HG02970 (cell line): ENCODE measurements around the gene SULT1A1.
"Not testable (repeated sequence)": the region's sequence is repeated elsewhere in the genome, so short reads cannot be mapped to it uniquely, and the experiment has no call there.

Experiments used
- ATAC-seq: cut with Tn5 transposase; IDR thresholded peaks from one replicate; pipeline ENCODE4 v1.9.1; 2021; ENCODE audit warnings: mild to moderate bottlenecking, moderate library complexity, moderate number of reproducible peaks; ENCODE audit not compliant: unreplicated experiment, low FRiP score

Gene SULT1A1

DNA sequence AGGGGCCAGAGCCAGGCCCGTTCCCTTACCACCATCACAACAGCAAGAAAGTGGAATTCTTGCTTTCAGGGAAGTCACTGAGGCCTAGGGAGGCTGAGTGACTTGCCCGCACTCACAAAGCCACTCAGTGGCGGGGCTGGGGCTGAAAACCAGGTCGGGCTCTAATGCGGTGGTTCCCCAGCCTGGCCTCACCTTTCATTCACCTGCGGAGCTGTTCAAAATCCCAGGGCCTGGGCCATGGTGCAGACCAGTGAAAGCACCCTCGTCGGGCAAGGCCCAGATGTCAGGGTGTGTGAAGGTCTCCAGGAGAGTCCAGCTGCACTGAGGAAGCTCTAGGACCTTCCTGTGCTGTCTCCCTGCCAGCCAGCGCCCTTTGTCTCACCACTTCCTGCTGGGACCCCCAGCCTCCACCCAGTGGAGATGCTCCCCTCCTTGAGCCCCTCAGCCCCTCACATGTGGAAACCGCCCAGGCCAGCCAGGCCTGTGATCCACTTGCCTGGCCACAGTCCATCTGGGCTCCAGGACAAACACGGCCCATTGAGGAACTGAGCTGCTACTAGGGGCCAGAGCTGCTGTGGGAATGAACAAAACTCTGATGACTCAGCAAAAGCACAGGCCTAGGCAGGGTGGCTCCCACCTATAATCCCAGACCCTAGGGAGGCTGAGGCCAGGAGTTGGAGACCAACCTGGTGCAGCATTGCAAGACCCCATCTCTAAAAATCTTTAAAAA, 812 bp downstream of the SULT1A1 start:
- not testable (repeated sequence) for ATAC-seq

DNA sequence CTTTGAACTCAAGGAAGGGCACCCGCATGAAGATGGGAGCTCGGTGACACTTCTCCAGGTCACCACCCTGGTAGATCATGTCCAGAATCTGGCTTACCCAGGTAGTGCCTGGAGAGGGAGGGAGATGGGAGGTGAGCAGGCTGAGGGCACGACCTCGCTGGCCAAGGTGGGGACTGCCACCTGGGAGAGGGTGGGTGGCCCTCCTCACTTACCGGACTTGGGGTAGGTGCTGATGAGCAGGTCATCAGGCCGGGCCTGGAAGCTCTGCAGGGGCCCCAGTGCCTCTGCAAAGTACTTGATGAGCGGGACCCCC, 1.4 kb downstream of the SULT1A1 start:
- ATAC-seq = not testable (repeated sequence)

DNA sequence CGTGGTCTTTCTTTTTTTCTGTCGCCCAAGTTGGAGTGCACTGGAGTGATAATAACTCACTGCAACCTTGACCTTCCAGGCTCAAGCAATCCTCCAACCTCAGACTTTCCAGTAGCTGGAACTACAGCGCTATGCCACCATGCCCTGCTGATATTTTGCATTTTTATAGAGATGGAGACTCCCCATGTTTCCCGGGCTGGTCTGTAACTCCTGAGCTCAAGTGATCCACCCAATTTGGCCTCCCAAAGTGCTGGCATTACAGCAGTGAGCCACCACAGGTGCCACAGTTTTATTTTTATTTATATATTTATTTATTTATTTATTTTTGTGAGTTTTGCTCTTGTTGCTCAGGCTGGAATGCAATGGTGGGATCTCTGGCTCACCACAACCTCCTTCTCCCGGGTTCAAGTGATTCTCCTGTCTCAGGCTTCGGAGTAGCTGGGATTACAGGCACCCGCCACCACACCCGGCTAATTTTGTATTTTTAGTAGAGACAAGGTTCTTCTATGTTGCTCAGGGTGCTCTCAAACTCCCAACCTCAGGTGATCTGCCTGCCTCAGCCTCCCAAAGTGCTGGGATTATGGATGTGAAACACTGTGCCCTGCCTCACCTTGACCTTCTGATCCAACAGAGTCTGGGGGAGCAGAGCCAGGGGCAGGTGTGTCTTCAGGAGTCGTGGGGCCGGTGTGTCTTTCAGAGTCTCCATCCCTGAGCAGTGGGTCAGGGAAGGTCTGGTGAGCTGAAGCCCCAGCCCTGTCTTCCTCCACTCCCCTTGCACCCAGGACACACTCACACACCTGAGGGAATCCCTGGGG, 2.0 kb downstream of the SULT1A1 start:
- ATAC-seq = not testable (repeated sequence)

DNA sequence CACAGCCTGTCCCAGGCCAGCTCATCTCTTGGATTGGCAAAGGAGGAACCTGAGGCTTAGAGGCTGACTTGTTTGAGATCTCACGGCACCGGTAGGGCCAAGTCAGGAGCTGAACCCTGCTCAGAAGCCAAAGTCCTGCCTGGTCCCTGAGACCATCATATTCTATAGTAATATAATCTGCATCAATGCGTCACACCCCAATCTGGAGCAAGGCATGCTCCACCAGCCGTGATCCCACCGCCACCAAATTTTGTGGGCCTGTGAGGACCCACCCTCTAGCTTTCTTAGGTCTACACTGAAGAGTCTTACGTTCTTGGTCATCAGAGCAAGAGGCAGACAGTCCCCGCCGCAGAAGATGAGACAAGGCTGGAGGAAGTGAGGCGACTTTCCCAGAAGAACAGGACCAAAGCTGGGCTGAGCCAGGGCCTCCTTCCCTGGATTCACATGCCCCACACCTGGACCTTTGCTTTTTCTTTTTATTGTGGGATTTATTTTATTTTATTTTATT, 2.7 kb downstream of the SULT1A1 start:
- no peak for ATAC-seq

DNA sequence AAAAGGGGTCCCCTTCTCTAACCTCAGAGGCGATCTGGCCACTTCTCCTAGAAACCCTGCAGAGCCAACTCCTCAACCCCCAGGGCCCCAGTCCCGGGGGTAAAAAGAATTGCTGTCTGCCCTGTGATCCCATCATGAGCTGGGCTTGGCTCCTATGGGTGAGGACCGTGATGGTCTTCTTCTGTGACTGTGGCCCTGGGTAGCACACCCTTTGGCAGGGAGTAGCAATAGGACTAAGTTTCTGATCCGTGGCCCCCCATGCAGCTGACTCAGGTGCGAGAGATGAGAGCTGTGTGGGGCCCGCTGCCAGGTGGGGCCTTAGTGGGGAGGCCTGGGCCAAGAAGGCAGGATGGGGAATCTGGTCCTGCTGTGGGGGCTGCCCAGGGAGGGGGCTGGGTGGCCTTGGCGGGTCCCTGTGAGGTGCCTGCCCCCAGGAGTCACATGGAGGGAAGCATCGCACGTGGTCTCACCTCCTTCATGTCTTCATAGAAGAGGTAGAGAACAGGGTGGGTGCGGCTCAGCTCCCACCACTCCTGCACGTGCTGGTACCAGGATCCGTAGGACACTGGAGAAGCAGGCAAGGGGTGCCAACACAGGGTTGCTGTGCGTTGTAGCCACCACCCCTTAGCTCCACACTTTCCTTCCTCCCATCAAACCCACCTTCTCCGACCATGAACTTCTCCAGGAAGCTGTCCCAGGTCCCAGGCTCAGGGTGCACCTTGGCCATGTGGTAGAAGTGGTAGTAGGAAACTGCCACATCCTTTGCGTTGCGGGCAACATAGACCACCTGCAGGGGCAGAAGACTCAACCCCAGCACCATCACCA, 3.3 kb downstream of the SULT1A1 start:
- no peak for ATAC-seq

DNA sequence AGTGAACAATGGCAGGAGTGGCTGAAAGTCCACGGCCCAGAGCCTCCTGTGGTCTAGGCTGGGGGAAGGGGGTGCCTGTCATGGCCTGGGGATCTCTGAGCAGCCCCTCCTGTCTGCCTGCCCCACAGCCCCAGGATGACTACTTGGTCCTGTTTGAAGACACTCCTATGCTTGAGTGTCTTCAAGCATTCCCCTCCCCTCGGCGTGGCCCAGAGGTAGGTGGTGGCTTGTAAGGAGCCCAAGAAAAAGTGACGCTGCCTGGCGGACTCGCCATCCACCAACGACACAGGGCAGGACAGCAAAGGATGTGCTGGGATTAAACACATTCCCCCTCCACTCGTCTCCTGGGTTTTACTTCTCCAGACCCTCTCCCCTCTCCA, 5.7 kb downstream of the SULT1A1 start:
- no peak for ATAC-seq

DNA sequence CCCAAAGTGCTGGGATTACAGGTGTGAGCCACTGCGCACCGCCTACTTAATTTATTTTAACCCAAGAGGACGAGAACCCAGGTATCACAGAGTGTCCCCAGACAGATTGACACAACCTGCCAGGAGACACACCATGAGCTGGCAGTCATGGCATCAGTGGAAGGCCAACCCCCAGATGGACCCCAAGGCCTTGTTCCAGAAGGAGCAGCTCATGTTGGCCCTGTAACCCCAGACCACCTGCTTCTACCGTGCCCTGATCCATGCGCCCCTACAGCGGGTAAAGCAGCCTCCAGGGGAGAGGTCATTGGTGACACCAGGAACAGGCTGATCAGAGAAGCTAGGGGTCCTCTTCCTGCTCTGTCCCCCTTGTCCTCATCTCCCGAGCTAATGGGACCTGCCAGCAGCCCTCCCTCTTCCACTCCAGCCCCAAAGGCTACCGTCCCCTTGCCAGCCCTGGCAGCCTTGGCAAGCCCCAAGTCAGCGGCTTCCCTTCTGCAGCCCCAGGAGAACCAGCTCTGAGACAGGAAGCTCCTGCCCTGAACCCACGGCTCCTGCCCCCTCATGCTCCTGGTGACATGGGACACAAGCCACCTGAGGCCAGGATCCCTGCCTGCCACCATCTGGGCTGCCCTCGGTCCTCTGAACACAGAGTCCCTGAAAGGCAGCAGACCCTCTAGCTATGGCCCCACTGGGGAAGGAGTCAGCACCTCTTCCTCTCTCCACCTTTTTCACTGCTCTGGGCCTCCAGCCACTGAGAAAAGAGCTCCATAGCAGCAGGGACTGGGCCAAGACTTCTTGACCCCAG, 6.3 kb downstream of the SULT1A1 start:
- no peak for ATAC-seq

DNA sequence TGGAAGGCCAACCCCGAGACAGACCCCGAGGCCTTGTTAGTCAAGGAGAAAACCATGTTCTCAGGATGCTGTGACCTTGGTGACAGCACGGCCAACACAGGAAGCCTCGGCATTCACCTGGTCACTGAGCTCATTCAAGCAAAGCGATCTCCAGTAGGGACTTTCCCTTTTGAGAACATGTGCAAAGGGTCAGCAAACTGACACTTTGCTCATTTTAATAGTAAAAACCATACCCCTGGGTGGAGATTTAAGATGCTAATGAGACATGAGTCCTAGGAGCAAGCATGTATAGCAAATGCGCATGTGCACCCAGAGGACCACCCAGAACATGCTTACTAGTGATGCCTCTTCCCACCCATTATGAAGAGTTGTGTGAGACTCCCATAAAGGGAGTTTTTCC, 7.3 kb downstream of the SULT1A1 start:
- no peak for ATAC-seq

DNA sequence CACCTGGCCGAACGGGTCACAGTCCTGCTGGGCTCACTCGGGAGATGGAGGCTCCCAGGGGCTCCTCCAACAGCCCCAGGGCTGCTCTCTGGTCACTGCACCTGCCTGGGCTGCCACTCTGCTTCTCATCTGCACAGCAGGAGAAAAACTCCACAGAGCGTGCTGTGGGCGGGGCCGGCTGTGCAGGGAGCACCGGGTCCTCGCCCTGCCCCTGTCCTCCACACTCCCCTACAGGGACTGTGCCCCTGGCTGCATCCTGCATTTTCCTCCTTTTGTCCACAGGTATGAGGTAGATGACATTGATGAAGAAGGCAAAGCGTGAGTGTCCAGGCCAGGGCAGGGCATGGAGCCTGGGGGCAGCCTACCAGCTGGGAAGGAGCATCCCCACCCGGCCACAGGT, 7.8 kb downstream of the SULT1A1 start:
- not testable (repeated sequence) for ATAC-seq

DNA sequence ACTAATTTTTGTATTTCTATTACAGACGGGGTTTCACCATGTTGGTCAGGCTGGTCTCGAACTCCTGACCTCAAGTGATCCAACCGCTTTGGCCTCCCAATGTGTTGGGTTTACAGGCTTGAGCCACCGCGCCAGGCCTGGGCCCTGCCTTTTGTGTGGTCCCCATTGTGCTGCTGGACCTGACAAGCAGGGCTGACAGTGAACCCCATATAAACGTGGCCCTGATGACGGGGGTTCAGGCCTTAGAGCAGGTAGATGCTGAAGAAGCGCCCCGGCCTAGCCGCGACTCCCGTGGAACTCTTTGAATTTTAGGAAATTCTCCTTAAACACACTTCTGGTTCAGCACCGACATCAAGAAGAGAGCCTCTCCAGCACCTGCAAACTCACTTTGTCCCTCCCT, 8.3 kb downstream of the SULT1A1 start:
- ATAC-seq = not testable (repeated sequence)

DNA sequence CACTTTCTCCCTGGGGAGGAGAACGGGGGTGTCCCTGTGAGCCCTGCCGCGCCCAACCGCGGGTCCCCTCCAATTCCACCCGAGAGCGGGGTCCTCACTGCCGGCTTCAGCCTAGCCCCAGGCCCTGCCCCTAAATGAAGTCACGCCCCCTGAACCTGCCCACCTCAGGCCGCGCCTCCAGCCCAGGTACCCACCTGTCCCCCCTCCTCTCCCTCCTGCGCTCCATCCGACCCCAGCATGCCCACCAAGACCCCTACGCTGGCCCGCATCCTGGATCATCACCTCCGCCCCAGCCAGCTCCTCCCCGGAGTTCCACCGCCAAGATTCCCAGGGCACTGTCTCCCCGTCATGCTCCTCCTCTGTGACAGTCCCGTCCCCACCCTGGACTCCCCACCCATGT, 8.9 kb downstream of the SULT1A1 start:
- ATAC-seq = not testable (repeated sequence)

DNA sequence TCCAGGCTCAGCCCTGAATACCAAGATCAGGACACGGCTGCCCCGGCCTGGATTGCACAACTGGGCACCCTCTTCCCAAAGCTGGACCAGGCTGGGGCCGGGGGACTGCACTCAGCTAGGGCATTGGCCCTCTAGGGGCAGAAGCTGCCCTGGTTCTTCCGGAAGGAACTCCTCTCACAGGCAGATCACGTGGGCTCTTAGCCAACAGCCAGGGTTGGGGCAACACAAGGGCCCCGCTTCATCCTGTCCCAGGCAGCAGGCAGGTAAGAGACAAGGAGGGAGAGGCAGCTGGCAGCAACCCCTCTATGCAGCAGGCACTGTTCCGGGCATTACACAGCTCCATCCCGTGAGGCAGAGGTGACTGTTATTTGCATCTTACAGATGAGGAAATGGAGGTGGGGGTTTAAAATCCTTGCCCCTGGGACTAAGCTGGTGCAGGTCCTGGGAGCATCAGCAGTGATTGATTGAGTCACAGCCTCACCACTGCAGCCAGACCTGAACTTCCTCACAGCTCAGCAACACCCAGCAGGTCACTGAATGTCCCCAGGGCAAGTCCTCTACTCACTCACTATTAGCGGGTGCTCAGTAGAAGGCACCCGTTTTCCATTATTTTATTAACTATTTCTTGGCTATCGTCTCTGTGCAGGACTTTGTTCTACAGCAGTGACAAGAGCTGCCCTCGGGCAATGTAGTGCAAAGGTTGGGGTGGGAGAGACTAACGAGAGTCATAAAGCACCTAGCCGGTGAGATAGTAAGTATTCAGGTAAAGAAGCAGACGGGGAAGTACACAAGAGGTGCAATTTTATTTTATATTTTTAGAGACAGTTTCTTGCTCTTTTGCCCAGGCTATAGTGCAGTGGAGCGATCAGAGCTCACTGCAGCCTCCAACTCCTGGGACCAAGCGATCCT, 10.2 kb downstream of the SULT1A1 start:
- ATAC-seq = not testable (repeated sequence)

DNA sequence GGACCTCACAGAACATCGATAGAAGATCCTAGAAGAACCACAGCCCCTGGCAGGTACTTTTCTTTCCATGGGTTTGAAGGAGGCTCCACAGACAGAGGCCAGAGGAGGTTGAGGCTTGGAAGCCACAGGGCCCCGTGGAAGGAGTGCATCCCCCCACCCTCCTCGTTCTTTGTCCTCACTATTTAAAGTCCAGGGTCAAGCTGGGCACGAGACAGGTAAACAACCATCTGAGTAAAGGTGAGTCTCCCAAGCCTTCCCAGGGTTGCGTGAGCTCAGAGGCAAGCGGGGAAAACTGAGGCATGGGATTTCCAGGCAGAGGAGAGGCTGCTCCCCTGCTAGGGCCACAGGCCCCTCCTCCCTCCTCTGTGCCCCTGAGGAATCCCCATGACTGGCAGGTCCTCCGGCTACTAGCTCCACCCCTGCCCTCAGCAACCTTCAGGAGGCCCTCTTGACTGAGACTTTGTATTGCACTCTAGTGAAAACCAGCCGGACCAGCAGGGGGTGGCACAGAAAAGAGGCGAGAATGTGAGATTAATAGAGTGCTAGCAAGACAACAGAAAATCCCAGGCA, 12.1 kb downstream of the SULT1A1 start:
- ATAC-seq = no peak

DNA sequence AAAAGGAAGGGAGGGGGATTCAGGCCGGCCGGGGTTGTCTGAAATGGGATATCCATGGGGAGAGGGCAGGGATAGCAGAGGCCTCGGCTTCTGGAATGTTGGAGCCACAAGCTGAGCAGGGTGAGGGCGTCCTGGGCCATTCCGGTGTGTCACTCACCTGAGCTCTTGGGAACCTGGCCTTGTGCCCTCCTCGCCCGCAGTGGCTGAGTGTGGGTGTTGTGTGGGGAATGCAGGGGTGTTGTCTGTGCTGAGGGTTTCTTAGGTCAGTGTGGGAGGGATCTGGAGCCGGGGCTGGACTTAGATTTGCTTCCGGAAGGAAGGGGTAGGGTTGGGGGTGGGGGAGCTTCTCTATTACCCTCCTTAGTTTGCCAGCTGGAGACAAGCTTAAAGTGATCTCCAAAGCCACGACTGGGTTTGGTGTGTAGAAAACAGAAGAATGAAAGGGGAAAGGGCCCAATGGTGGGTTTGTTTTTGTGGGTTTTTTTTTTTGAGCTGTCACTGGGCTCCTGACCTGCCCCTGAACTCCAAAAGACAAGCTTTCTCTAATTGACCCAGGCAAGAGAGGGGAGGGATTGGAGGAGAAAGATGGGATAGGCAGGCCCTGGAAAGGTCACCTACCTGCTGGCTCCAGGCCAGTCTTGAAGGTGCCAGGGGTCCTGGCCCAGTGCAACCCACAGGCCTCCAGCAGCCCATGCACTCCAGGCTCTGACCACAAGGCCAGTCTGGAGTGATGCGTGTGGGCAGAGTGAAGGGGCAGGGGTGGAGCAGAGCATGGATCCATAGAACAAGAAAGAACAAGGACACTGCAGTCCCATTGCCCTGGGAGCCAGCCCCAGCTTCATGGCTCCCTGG, 12.8 kb downstream of the SULT1A1 start, which contains the start of gene SULT1A2:
SULT1A2 (minus strand) TSS at position 211 of the 852 bp plus-strand sequence. CDS start 1,120 bp downstream, outside the sequence.
- ATAC-seq = no peak

DNA sequence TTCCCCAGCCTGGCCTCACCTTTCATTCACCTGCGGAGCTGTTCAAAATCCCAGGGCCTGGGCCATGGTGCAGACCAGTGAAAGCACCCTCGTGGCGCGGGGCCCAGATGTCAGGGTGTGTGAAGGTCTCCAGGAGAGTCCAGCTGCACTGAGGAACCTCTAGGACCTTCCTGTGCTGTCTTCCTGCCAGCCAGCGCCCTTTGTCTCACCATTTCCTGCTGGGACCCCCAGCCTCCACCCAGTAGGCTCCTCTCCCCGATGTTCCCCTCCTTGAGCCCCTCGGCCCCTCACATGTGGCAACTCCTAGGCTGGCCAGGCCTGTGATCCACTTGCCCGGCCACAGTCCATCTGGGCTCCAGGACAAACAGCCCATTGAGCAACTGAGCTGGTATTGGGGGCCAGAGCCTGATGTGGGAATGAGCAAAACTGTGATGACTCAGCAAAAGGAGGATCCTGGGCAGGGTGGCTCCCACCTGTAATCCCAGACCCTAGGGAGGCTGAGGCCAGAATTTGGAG, 13.7 kb downstream of the SULT1A1 start:
- no peak for ATAC-seq

DNA sequence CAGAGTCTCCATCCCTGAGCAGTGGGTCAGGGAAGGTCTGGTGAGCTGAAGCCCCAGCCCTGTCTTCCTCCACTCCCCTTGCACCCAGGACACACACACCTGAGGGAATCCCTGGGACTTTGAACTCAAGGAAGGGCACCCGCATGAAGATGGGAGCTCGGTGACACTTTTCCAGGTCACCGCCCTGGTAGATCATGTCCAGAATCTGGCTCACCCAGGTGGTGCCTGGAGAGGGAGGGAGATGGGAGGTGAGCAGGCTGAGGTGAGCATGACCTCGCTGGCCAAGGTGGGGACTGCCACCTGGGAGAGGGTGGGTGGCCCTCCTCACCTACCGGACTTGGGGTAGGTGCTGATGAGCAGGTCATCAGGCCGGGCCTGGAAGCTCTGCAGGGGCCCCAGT, 14.4 kb downstream of the SULT1A1 start:
- ATAC-seq = not testable (repeated sequence)

DNA sequence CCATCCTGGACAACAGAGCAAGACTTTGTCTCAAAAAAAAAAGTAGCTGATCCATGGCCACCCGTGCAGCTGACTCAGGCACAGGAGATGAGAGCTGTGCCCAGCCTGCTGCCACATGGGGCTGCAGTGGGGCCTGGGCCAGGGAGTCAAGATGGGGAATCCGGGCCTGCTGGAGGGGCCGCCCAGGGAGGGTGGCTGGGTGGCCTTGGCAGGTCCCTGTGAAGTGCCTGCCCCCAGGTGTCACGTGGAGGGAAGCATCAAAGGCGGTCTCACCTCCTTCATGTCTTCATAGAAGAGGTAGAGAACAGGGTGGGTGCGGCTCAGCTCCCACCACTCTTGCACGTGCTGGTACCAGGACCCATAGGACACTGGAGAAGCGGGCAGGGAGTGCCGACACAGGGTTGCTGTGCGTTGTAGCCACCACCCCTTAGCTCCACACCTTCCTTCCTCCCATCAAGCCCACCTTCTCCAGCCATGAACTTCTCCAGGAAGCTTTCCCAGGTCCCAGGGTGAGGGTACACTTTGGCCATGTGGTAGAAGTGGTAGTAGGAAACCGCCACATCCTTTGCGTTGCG, 16.8 kb downstream of the SULT1A1 start:
- ATAC-seq = no peak
